GM12875 (cell line): ENCODE data around the gene PCIF1.

Experiments used
- H3K4me3 ChIP-seq: one replicate; pipeline ENCODE4 v1.5.1; 2011; ENCODE audit warnings: low read depth, low read length, control low read depth
- CTCF ChIP-seq: IDR thresholded peaks from 2 replicates; pipeline ENCODE4 v1.5.1; 2011; ENCODE audit warnings: low read depth, mild to moderate bottlenecking, control low read depth, inconsistent platforms, low read length, moderate library complexity, borderline replicate concordance; ENCODE audit not compliant: insufficient read depth

PCIF1 gene

GRCh38 chr20:45892049-45892825 lies 42.2 kb upstream of the PCIF1 start:
- TF ChIP-seq CTCF: 0 out of 2 replicates have a peak, but pooled peaks have one; percentile 1
- peak overlapping the region; percentile 84 for H3K4me3 ChIP-seq

DNA sequence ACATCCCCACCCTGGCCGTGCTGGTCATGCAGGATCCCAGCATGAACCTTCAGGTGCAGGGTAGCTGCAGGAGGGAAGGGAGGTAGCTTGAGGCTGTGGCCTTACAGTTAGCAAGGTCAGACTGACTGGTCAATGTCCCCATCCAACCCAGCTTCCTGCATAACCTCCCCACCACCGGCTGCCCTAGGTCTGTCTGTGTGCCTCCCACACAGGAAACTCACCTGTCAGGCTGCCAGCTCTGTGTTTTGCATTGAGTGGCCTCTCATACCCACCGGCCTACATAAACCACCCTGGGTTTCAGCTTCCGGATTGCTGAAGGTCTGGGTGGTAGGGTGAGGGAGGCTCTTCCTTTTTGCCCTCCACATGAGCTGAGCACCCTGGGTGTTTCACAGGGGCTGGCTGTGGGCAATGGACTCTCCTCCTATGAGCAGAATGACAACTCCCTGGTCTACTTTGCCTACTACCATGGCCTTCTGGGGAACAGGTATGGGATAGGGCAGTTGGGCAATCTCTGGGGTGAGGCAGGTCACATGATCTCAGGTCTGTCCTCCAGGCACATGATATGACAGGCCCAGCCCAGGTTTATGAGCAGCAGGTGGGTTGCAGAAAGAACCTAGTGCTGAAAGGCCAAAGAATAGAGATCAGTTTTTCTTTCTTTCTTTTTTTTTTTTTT lies 41.5 kb upstream of the PCIF1 start:
- TF ChIP-seq CTCF: no peak
- no peak overlapping the region for H3K4me3 ChIP-seq

DNA sequence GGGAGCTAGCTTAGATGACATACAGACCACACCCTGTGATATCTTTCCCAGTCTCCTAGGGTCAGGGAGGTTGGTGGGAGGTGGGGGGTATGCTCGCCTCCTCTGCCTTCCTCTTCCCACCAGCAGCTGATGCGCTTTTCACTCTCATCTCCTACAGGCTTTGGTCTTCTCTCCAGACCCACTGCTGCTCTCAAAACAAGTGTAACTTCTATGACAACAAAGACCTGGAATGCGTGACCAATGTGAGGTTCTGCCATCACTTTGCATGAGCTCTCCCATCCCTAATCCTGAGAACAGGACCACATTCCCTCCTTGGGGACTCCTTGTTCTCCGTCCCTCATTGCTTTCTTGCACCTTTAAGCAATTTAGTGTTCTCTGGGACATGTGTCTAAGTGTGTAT lies 40.7 kb upstream of the PCIF1 start:
- no peak for TF ChIP-seq CTCF
- no peak overlapping the region for H3K4me3 ChIP-seq

DNA sequence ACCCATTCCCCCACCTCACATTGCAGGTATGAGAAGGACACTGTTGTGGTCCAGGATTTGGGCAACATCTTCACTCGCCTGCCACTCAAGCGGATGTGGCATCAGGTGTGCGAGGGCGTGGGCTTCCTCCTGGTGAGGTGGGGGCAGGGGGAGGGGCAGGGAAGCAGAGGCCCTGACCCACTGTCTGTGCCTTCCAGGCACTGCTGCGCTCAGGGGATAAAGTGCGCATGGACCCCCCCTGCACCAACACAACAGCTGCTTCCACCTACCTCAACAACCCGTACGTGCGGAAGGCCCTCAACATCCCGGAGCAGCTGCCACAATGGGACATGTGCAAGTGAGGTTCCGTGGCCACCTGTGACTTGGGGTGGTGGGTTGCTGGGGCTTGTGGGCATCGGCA lies 39.7 kb upstream of the PCIF1 start:
- no peak overlapping the region for H3K4me3 ChIP-seq
- no peak for TF ChIP-seq CTCF

GRCh38 chr20:45896641-45897161 lies 37.8 kb upstream of the PCIF1 start:
- H3K4me3 ChIP-seq: no peak overlapping the region
- no peak for TF ChIP-seq CTCF

DNA sequence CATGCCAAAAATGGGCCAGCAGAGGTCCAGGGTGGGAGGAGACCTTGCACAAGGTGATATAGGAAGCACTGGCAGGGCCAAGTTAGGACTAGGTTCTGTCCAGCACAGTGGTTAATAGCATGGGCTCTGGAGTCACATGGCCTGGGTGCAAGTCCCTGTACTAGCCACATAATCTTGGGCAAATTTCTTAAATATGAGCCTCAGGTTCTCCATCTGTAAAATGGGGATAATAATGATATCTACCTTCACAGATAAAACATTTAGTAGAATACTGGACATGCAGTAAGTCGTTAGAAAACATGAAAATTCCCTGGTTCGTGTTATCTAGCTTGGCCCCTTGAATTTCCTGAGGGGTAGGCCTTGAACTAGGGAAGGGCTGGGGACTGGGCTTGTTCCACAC lies 37.2 kb upstream of the PCIF1 start:
- TF ChIP-seq CTCF: no peak
- H3K4me3 ChIP-seq: no peak overlapping the region
